Calu3 (cell line): ENCODE data around the gene FLII. TPM values are rescaled to one million over a fixed set of nuclear protein-coding genes. Genes with fewer than 3 reads are reported as not detected.

Experiments
- BruUV-seq: library from RNA; stranded (reverse); fragments of 400-500 nt; replicated peaks from 2 replicates; lab custom pipeline; 2021; lab: Mats Ljungman, UMichigan
- CTCF ChIA-PET: fragments of 300-600 bp; sonication (Branson Sonifier 250); formaldehyde crosslinking; loops from one replicate; lab custom pipeline; 2022; ENCODE audit warnings: antibody characterized with exemption; lab: Charles Lee
- DNase-seq: peaks from one replicate; pipeline ENCODE4 v3.0.0; 2022
- H3K27ac Mint-ChIP-seq: one replicate; pipeline ENCODE4 v1.8.0; 2022; ENCODE audit warnings: mixed read lengths; ENCODE audit not compliant: unreplicated experiment
- H3K27me3 Mint-ChIP-seq: one replicate; pipeline ENCODE4 v1.8.0; 2022; ENCODE audit warnings: mixed read lengths; ENCODE audit not compliant: unreplicated experiment
- H3K36me3 Mint-ChIP-seq: one replicate; pipeline ENCODE4 v1.8.0; 2022; ENCODE audit warnings: mild to moderate bottlenecking, moderate library complexity, mixed read lengths; ENCODE audit not compliant: insufficient read depth, unreplicated experiment
- H3K4me1 Mint-ChIP-seq: one replicate; pipeline ENCODE4 v1.8.0; 2022; ENCODE audit warnings: mild to moderate bottlenecking, low read depth, mixed read lengths; ENCODE audit not compliant: unreplicated experiment
- H3K4me3 Mint-ChIP-seq: one replicate; pipeline ENCODE4 v1.8.0; 2022; ENCODE audit warnings: mild to moderate bottlenecking, low read depth, moderate library complexity, mixed read lengths; ENCODE audit not compliant: unreplicated experiment
- H3K9me3 Mint-ChIP-seq: one replicate; pipeline ENCODE4 v1.8.0; 2022; ENCODE audit warnings: low read depth, mixed read lengths; ENCODE audit not compliant: unreplicated experiment
- intact Hi-C: fragments of 100-400 bp; cut with micrococcal nuclease; formaldehyde crosslinking; loops from one replicate; pipeline ENCODE4 v1.10.0; 2022; ENCODE audit not compliant: unreplicated experiment
- total RNA-seq: library from RNA; stranded (reverse); gene quantifications from 2 replicates; pipeline ENCODE4 v1.2.3, GENCODE V29; 2022
- TF ChIP-seq, protein P1 (sequence below): fragments of 200-600 bp; IDR thresholded peaks from one replicate; pipeline ENCODE4 v1.8.0; 2022; ENCODE audit warnings: antibody characterized with exemption; ENCODE audit not compliant: unreplicated experiment

Gene FLII
- total RNA-seq, 1 experiment from 2014 or later, result 298 TPM

DNA sequence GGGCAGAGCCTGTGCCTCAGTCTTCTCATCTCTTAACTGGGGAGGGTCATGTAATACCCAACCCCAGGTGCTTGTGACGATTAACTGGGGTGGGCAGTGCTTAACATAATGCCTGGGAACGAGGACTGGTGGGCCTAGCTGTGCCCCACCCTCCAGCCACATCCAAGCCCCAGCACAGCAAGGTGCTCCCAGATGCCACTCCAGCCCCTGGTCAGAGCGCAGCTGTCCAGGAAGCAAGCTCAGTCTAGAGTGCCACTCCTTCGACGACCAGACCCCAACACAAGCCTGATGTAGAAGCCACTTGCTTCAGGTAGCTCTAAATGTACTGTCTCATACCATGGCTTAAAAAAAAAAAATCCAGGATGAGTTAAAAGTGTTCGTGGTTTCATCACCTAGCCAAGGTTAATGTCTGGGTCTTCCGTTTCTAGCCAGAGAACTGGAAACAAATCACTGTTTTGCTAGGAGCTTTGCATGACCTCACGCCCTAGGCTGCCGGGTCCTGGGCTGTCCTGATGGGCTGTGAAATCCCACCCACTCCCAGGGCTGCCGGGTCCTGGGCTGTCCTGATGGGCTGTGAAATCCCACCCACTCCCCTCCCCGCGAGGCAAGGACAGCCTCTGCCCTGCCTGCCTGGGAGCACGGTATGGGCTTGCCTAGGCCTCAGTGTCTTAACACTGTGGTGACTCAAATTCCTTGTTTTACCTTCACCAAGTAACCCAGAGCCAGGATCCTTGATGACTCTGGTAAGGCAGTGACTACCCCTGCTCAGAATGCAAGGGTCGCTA is 9.6 kb upstream of the FLII start:
- no peaks in the 10 kb centered on the region for H3K4me1 Mint-ChIP-seq
- TF ChIP-seq, protein P1, sequence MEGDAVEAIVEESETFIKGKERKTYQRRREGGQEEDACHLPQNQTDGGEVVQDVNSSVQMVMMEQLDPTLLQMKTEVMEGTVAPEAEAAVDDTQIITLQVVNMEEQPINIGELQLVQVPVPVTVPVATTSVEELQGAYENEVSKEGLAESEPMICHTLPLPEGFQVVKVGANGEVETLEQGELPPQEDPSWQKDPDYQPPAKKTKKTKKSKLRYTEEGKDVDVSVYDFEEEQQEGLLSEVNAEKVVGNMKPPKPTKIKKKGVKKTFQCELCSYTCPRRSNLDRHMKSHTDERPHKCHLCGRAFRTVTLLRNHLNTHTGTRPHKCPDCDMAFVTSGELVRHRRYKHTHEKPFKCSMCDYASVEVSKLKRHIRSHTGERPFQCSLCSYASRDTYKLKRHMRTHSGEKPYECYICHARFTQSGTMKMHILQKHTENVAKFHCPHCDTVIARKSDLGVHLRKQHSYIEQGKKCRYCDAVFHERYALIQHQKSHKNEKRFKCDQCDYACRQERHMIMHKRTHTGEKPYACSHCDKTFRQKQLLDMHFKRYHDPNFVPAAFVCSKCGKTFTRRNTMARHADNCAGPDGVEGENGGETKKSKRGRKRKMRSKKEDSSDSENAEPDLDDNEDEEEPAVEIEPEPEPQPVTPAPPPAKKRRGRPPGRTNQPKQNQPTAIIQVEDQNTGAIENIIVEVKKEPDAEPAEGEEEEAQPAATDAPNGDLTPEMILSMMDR, result no peak
- CTCF ChIA-PET, result interaction anchor here (0.6 kb wide), 1 partner anchor 1144 kb away, joined by 3 read pairs; no protein-coding TSS in a partner anchor
- no peaks in the 10 kb centered on the region for H3K27me3 Mint-ChIP-seq
- H3K4me3 Mint-ChIP-seq, result no peak overlapping the region
- no peak overlapping the region for H3K27ac Mint-ChIP-seq
- no TSS peak for BruUV-seq
- H3K36me3 Mint-ChIP-seq, result peaks cover 25% of the 10 kb centered on the region
- H3K9me3 Mint-ChIP-seq, result no peaks in the 10 kb centered on the region
- no peak for DNase-seq
- intact Hi-C loops, result no loop called here

DNA sequence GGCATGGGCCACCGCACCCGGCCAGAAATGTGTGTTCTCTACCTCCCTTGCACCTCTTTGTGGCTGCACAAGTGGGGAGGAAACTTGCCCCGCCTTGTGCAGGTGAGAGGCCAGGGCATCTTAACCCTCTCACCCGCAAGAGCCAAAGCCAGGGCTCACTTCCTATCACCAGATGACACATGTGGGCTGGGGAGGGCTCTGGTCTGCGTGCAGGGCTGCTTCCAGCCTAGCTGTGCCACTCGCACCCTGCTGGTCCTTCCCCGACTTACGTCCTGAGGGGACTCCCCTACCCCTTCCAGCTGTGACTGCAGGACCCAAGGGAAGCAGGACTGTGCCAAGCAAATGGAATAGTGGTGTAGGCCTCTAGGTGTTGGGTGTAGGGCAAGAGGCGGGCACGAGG is 8.8 kb upstream of the FLII start:
- no peaks in the 10 kb centered on the region for H3K9me3 Mint-ChIP-seq
- H3K36me3 Mint-ChIP-seq, result peaks cover 27% of the 10 kb centered on the region
- no TSS peak for BruUV-seq
- no peak overlapping the region for H3K4me3 Mint-ChIP-seq
- no peaks in the 10 kb centered on the region for H3K4me1 Mint-ChIP-seq
- intact Hi-C loops, result no loop called here
- DNase-seq, result no peak
- H3K27ac Mint-ChIP-seq, result no peak overlapping the region
- CTCF ChIA-PET, result interaction anchor here (0.6 kb wide), 1 partner anchor 1144 kb away, joined by 3 read pairs; no protein-coding TSS in a partner anchor
- no peaks in the 10 kb centered on the region for H3K27me3 Mint-ChIP-seq
- TF ChIP-seq, protein P1, result no peak

DNA sequence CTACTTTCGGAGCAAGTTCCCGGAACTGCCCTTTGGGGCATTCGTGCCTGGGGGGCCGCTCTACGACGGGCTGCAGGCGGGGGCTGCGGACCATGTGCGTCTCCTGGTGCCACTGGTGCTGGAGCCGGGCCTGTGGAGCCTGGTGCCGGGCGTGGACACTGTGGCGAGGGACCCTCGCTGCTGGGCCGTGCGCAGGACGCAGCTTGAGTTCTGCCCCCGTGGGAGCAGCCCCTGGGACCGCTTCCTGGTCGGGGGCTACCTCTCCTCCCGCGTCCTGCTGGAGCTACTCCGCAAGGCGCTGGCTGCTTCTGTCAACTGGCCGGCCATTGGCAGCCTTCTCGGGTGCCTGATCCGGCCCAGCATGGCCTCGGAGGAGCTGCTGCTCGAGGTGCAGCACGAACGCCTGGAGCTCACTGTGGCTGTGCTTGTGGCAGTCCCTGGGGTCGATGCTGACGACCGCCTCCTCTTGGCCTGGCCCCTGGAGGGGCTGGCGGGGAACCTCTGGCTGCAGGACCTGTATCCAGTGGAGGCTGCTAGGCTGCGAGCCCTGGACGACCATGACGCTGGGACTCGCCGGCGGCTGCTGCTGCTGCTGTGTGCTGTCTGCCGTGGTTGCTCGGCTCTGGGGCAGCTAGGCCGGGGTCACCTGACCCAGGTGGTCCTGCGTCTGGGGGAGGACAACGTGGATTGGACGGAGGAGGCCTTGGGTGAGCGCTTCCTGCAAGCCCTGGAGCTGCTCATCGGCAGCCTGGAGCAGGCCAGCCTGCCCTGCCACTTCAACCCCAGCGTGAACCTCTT is 5.5 kb upstream of the FLII start:
- intact Hi-C loops, result no loop called here

DNA sequence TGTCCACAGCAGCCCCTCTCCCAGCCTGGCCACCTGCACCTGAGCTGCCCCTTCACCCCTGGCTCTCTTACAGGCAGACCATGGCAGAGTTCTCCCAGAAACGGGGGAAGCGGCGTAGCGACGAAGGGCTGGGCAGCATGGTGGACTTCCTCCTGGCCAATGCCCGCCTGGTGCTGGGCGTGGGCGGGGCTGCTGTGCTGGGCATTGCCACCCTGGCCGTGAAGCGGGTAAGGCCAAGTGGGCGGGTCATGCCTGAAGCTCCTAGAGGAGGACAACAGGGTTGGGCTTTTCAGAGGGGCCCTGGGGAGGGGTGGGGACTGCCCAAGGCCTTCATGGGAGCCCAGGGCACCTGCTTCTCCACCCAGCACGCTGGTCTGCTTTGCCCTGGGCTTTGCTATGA is 4.1 kb upstream of the FLII start:
- intact Hi-C loops, result no loop called here
- H3K27me3 Mint-ChIP-seq, result no peaks in the 10 kb centered on the region
- no peaks in the 10 kb centered on the region for H3K4me1 Mint-ChIP-seq
- H3K36me3 Mint-ChIP-seq, result peaks cover 41% of the 10 kb centered on the region
- H3K9me3 Mint-ChIP-seq, result no peaks in the 10 kb centered on the region
- BruUV-seq, result no TSS peak
- DNase-seq, result no peak
- TF ChIP-seq, protein P1, result no peak
- no peak overlapping the region for H3K27ac Mint-ChIP-seq
- H3K4me3 Mint-ChIP-seq, result no peak overlapping the region
- CTCF ChIA-PET, result no interaction called here

More for the DNA sequence above, 5.5 kb upstream of the FLII start:
- Mint-ChIP-seq H3K27me3 (no peaks in the 10 kb centered on the region), H3K36me3 (peaks cover 37% of the 10 kb centered on the region), H3K9me3 (no peaks in the 10 kb centered on the region), H3K27ac (no peak overlapping the region), H3K4me1 (no peaks in the 10 kb centered on the region), H3K4me3 (no peak overlapping the region)
- CTCF ChIA-PET, result no interaction called here
- TF ChIP-seq, protein P1, result no peak
- BruUV-seq, result no TSS peak
- no peak for DNase-seq
